G401 (cell line): ENCODE results near the gene TOP2B. TPM values are rescaled to one million over a fixed set of nuclear protein-coding genes. Genes with fewer than 3 reads are reported as not detected.

Experiments
- DNase-seq: peaks from one replicate; pipeline ENCODE4 v3.0.0-alpha.2; 2015; ENCODE audit warnings: low spot score
- in situ Hi-C: cut with HindIII; loops from 2 replicates; pipeline ENCODE4 v1.10.0; 2016; ENCODE audit warnings: low sequenced_read_pairs, mixed read lengths
- total RNA-seq: library from RNA; depleted of rRNA; stranded (reverse); fragments of >200 nt; shearing (Covaris generic); gene quantifications from 2 replicates; pipeline ENCODE4 v1.2.3, GENCODE V29; 2014

The TOP2B gene
- total RNA-seq, 1 experiment from 2014 or later, result 122 TPM

GRCh38 chr3:25648107-25648535 is 16.6 kb downstream of the TOP2B start:
- in situ Hi-C loops, result no loop called here
- peak; percentile 70 for DNase-seq

- in situ Hi-C loops, result no loop called here
- DNase-seq, result no peak
Measured at GRCh38 chr3:25635038-25635437, 29.7 kb downstream of the TOP2B start.

- in situ Hi-C loops, result no loop called here
- no peak for DNase-seq
Measured at GRCh38 chr3:25633919-25634318, 30.8 kb downstream of the TOP2B start.

- DNase-seq, result no peak
- in situ Hi-C loops, result no loop called here
Measured at GRCh38 chr3:25631989-25632388, 32.7 kb downstream of the TOP2B start.

- DNase-seq, result no peak
- in situ Hi-C loops, result no loop called here
Measured at GRCh38 chr3:25621087-25621486, 43.6 kb downstream of the TOP2B start.

GRCh38 chr3:25620493-25620892 is 44.2 kb downstream of the TOP2B start:
- no peak for DNase-seq
- in situ Hi-C loops, result no loop called here

- in situ Hi-C loops, result no loop called here
Measured at GRCh38 chr3:25619382-25619781, 45.3 kb downstream of the TOP2B start.

GRCh38 chr3:25618028-25618427 is 46.7 kb downstream of the TOP2B start:
- no peak for DNase-seq
- in situ Hi-C loops, result no loop called here

More at GRCh38 chr3:25619382-25619781, 45.3 kb downstream of the TOP2B start:
- no peak for DNase-seq

GRCh38 chr3:25611193-25611592 is 53.5 kb downstream of the TOP2B start:
- in situ Hi-C loops, result no loop called here
- no peak for DNase-seq

- in situ Hi-C loops, result no loop called here
- DNase-seq, result no peak
Measured at GRCh38 chr3:25610779-25611178, 53.9 kb downstream of the TOP2B start.

GRCh38 chr3:25610167-25610566 is 54.5 kb downstream of the TOP2B start:
- in situ Hi-C loops, result no loop called here

GRCh38 chr3:25604107-25604805 is 60.5 kb downstream of the TOP2B start:
- in situ Hi-C loops, result no loop called here
- DNase-seq, result no peak

More at GRCh38 chr3:25610167-25610566, 54.5 kb downstream of the TOP2B start:
- DNase-seq, result no peak

- in situ Hi-C loops, result no loop called here
- DNase-seq, result peak; percentile 19
Measured at GRCh38 chr3:25603703-25604102, 61.0 kb downstream of the TOP2B start.

GRCh38 chr3:25597535-25598101 is 67.1 kb downstream of the TOP2B start:
- in situ Hi-C loops, result no loop called here
- no peak for DNase-seq

- DNase-seq, result peak; percentile 68
- in situ Hi-C loops, result no loop called here
Measured at GRCh38 chr3:25594007-25594502, 70.7 kb downstream of the TOP2B start.

- DNase-seq, result no peak
- in situ Hi-C loops, result no loop called here
Measured at GRCh38 chr3:25593001-25593400, 71.7 kb downstream of the TOP2B start.

- in situ Hi-C loops, result no loop called here
- no peak for DNase-seq
Measured at GRCh38 chr3:25592510-25592968, 72.2 kb downstream of the TOP2B start.

GRCh38 chr3:25589783-25590258 is 74.9 kb downstream of the TOP2B start:
- in situ Hi-C loops, result no loop called here
- DNase-seq, result no peak

GRCh38 chr3:25589104-25589782 is 75.5 kb downstream of the TOP2B start:
- DNase-seq, result no peak
- in situ Hi-C loops, result no loop called here
